NCI-H748 treated with DMSO at 0.1 percent for 48 hours (cell line): ENCODE data around the gene CAPZA2.
"Not testable (repeated sequence)": the region's sequence is repeated elsewhere in the genome, so short reads cannot be mapped to it uniquely, and the experiment has no call there.

Experiments
- DNase-seq: peaks from one replicate; lab custom pipeline; 2025; lab: John Stamatoyannopoulos, UW

Gene CAPZA2

GRCh38 chr7:116955340-116955739 is 93.0 kb downstream of the CAPZA2 start:
- no peak for DNase-seq

GRCh38 chr7:116955801-116956476 is 93.6 kb downstream of the CAPZA2 start:
- no peak for DNase-seq

GRCh38 chr7:116956477-116956804 is 94.1 kb downstream of the CAPZA2 start:
- DNase-seq: no peak

DNA sequence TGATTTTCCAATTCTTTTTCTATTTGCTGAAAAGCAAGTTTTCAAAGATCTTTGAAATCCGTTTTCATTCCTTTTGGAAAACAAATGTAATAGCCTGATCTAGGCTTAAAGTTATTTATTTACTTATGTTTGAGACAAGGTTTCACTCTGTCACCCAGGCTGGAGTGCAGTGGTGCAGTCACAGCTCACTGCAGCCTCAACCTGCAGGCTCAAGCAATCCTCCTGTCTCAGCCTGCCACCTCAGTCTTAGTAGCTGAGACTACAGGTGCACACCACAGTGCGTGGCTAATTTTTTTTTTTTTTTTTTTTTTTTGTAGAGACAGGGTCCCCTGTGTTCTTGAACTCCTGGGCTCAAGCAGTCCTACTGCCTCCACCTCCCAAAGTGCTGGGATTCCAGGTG is 95.5 kb downstream of the CAPZA2 start:
- no peak for DNase-seq

DNA sequence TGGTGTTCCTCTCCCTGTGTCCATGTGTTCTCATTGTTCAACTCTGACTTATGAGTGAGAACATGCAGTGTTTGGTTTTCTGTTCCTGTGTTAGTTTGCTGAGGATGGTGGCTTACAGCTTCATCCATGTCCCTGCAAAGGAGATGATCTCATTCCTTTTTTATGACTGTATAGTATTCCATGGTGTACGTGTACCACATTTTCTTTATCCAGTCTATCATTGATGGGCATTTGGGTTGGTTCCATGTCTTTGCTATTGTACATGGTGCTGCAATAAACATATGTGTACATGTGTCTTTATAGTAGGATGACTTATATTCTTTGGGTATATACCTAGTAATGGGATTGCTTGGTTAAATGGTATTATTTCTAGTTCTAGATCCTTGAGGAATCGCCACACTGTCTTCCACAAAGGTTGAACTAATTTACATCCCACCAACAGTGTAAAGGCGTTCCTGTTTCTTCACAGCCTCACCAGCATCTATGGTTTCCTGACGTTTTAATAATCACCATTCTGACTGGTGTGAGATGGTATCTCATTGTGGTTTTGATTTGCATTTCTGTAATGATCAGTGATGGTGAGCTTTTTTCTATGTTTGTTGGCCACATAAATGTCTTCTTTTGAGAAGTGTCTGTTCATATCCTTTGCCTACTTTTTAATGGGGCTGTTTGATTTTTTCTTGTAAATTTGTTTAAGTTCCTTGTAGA is 99.7 kb downstream of the CAPZA2 start:
- DNase-seq: not testable (repeated sequence)

GRCh38 chr7:116963234-116963633 is 100.8 kb downstream of the CAPZA2 start:
- DNase-seq: no peak

- DNase-seq: no peak
Measured at GRCh38 chr7:116966601-116967000, 104.2 kb downstream of the CAPZA2 start.

DNA sequence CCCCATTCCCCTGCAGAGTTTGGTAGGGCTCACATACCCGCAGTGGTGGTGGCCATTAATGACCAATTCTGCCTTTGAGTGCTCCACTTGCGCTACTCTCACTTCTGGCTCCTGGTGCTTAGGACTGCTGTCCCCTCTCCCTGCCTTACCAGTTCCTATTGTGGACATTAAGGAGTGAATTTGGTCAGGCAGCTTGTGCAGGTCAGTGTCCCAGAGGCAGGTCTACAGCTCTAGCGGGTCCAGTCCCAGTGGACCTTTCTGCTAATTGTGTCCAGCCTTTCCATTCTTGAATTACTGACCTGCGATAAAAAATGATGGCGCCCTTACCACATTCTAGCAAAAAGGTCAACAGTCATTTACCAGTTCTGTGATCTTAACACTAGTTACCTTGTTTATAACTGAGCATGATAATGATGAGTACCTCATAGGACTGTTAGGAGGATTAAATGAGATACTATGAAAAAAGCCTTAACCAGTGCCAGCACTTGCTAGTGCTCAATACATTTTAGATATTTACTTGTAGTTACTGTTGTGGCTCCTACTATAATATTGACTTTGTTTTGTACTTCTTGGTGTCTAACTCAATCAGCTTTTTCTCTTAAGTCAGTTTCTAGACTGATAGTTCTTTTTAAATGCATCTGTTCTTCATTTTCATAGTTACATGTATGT is 105.0 kb downstream of the CAPZA2 start:
- no peak for DNase-seq

DNA sequence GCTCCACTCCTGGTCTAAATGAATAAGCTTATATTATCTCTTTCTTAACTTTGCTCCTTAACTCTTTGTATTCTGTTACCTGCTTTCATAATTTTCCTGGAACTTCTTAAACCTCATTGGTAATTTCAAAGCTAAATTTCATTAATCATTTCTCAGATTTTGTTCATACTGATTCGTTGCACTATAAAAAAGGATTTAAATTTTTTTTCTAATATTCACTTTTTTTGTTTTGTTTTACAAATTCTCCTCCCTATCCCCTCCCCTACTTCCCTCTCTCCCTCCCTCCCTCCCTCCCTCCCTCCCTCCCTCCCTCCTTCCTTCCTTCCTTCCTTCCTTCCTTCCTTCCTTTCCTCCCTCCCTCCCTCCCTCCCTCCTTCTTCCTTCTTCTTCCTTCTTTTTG is 105.6 kb downstream of the CAPZA2 start:
- no peak for DNase-seq

DNA sequence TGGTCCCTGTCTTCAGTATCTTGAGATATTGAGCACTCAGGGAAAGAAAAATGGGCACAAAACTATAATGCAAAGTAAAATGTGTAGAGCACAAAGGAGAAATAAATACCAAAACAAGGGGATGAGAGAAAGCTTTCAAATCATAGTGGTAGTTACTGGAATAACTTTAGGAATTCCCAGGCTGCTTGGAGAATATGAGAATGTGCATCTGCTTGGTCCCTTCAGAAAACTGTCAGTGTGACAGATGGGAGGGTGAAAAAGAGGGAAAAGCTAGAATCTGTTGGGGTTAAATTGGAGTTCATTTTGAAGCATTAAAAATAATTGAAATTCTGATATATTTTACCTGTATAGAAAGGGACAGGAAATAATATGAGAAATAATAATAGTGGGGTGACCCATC is 106.2 kb downstream of the CAPZA2 start:
- no peak for DNase-seq

GRCh38 chr7:116969371-116969902 is 107.0 kb downstream of the CAPZA2 start:
- no peak for DNase-seq

- no peak for DNase-seq
Measured at GRCh38 chr7:116970238-116970910, 108.0 kb downstream of the CAPZA2 start.

DNA sequence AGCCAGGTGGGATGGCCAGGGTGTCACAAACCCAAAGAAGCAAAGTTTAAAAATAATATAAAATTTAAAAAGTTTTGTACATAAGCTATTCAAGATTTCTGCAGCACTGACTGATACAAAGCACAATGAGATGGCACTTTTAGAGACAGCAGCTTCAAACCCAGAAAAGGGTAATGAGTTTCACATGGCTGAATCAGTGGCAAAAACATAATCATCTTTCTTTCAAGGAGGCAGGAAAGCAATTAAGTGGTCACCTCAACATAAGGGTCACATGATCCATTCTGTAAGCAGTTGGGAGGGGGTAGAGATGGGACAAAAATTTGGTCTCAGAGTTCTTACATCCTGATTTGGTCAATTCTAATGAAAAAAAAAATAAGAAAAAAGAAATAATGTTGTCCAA is 108.8 kb downstream of the CAPZA2 start:
- not testable (repeated sequence) for DNase-seq
